Gastrocnemius medialis (tissue), 4 donors: ENCODE results near the gene SLC66A2.

Experiments
- POLR2A ChIP-seq, 2 donors: fragments of 450-650 bp; IDR thresholded peaks; one replicate each; pipeline ENCODE4 v1.6.1; 2017; ENCODE audit warnings: antibody characterized with exemption in 2 of 2, mild to moderate bottlenecking in 2 of 2, moderate library complexity in 2 of 2
- TF ChIP-seq, protein P1 (sequence below), 5 experiments: fragments of 450-650 bp in 3 of 5; fragments of 200-600 bp in 2 of 5; sonication (generic) in 2 of 5; IDR thresholded peaks in 4 of 5; conservative IDR thresholded peaks in 1 of 5; 1 replicate in 4 of 5; 2 replicates in 1 of 5; pipeline ENCODE4 v1.5.1; 2016 to 2019; ENCODE audit warnings: antibody characterized with exemption in 5 of 5, mild to moderate bottlenecking in 3 of 5, moderate library complexity in 3 of 5

DNA sequence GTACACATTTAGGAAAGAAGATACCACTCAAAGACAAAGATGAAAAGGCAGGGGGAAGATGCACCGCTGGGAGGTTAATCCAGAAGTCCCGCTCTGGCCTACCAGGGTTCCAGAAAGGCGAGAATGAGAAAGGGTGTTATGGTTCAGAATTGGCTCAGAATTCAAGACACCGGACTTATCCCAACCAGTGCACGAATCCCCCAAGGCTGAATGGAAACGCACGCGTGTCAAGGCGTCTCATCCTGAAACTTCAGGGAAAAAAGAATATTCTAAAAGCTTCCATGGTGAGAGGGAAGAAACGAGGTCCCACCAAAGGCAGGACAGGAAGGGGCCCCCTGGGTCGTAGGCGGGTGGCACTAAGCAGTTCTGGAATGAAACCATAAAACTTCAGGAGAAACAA lies 71.9 kb downstream of the SLC66A2 start:
- no peak for TF ChIP-seq POLR2A (IDR thresholded peaks at IDR 0.05)
- TF ChIP-seq, protein P1, sequence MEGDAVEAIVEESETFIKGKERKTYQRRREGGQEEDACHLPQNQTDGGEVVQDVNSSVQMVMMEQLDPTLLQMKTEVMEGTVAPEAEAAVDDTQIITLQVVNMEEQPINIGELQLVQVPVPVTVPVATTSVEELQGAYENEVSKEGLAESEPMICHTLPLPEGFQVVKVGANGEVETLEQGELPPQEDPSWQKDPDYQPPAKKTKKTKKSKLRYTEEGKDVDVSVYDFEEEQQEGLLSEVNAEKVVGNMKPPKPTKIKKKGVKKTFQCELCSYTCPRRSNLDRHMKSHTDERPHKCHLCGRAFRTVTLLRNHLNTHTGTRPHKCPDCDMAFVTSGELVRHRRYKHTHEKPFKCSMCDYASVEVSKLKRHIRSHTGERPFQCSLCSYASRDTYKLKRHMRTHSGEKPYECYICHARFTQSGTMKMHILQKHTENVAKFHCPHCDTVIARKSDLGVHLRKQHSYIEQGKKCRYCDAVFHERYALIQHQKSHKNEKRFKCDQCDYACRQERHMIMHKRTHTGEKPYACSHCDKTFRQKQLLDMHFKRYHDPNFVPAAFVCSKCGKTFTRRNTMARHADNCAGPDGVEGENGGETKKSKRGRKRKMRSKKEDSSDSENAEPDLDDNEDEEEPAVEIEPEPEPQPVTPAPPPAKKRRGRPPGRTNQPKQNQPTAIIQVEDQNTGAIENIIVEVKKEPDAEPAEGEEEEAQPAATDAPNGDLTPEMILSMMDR (IDR thresholded peaks at IDR 0.05 in 4 of 5, conservative IDR thresholded peaks at IDR 0.05 in 1 of 5): no peak
